GM21390 (cell line): ENCODE data around the gene MGME1.

Experiments used
- ATAC-seq: cut with Tn5 transposase; IDR thresholded peaks from one replicate; pipeline ENCODE4 v1.9.1; 2021; ENCODE audit not compliant: unreplicated experiment

The MGME1 gene

GRCh38 chr20:17992224-17992637 lies 23.4 kb downstream of the MGME1 start:
- ATAC-seq: peak; percentile 43

- no peak for ATAC-seq
Observed at GRCh38 chr20:17992847-17993513, 24.2 kb downstream of the MGME1 start.

GRCh38 chr20:17993546-17993945 lies 24.7 kb downstream of the MGME1 start:
- ATAC-seq: no peak

- peak; percentile 53 for ATAC-seq
Observed at GRCh38 chr20:17995967-17996819, 27.4 kb downstream of the MGME1 start.

- no peak for ATAC-seq
Observed at GRCh38 chr20:17998446-17998845, 29.6 kb downstream of the MGME1 start.

- ATAC-seq: no peak
Observed at GRCh38 chr20:17999566-17999965, 30.7 kb downstream of the MGME1 start.

GRCh38 chr20:18001131-18001921 lies 32.5 kb downstream of the MGME1 start:
- ATAC-seq: no peak

GRCh38 chr20:18003897-18004296 lies 35.1 kb downstream of the MGME1 start:
- ATAC-seq: peak; percentile 36

- ATAC-seq: no peak
Observed at GRCh38 chr20:18004384-18005031, 35.7 kb downstream of the MGME1 start.

- peak; percentile 95 for ATAC-seq
Observed at GRCh38 chr20:18005170-18005989, 36.6 kb downstream of the MGME1 start.

- no peak for ATAC-seq
Observed at GRCh38 chr20:18005990-18006364, 37.2 kb downstream of the MGME1 start.

GRCh38 chr20:18006684-18007083 lies 37.9 kb downstream of the MGME1 start:
- ATAC-seq: no peak

GRCh38 chr20:18007534-18008292 lies 38.9 kb downstream of the MGME1 start:
- ATAC-seq: no peak

- ATAC-seq: no peak
Observed at GRCh38 chr20:18009116-18009515, 40.3 kb downstream of the MGME1 start.

- ATAC-seq: no peak
Observed at GRCh38 chr20:18011482-18011881, 42.7 kb downstream of the MGME1 start.

GRCh38 chr20:18011951-18012645 lies 43.3 kb downstream of the MGME1 start:
- ATAC-seq: no peak

GRCh38 chr20:18012901-18013300 lies 44.1 kb downstream of the MGME1 start:
- ATAC-seq: no peak

- ATAC-seq: no peak
Observed at GRCh38 chr20:18014411-18014810, 45.6 kb downstream of the MGME1 start.

GRCh38 chr20:18016772-18017171 lies 48.0 kb downstream of the MGME1 start:
- ATAC-seq: no peak
